Transverse colon (tissue), 4 donors: ENCODE results near the gene CYTH4.

Experiments
- POLR2A ChIP-seq: fragments of 450-650 bp; IDR thresholded peaks from one replicate; pipeline ENCODE4 v1.6.1; 2016; ENCODE audit warnings: antibody characterized with exemption, mild to moderate bottlenecking, moderate library complexity
- POLR2AphosphoS5 ChIP-seq, 3 donors: sonication (generic); formaldehyde crosslinking; IDR thresholded peaks; one replicate each; pipeline ENCODE4 v1.6.1; 2016; ENCODE audit warnings: antibody characterized with exemption in 3 of 3
- TF ChIP-seq, protein P1 (sequence below), 5 experiments: fragments of 200-600 bp in 3 of 5; fragments of 450-650 bp in 2 of 5; sonication (generic) in 3 of 5; IDR thresholded peaks; 1 replicate in 2 of 5; 2 replicates in 3 of 5; pipeline ENCODE4 v1.5.1; 2016 to 2017; ENCODE audit warnings: antibody characterized with exemption in 5 of 5, inconsistent platforms in 3 of 5, mild to moderate bottlenecking in 2 of 5, moderate library complexity in 1 of 5

- TF ChIP-seq, protein P1, sequence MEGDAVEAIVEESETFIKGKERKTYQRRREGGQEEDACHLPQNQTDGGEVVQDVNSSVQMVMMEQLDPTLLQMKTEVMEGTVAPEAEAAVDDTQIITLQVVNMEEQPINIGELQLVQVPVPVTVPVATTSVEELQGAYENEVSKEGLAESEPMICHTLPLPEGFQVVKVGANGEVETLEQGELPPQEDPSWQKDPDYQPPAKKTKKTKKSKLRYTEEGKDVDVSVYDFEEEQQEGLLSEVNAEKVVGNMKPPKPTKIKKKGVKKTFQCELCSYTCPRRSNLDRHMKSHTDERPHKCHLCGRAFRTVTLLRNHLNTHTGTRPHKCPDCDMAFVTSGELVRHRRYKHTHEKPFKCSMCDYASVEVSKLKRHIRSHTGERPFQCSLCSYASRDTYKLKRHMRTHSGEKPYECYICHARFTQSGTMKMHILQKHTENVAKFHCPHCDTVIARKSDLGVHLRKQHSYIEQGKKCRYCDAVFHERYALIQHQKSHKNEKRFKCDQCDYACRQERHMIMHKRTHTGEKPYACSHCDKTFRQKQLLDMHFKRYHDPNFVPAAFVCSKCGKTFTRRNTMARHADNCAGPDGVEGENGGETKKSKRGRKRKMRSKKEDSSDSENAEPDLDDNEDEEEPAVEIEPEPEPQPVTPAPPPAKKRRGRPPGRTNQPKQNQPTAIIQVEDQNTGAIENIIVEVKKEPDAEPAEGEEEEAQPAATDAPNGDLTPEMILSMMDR (IDR thresholded peaks at IDR 0.05): no peak
- TF ChIP-seq POLR2A (no peak), POLR2AphosphoS5 (IDR thresholded peaks at IDR 0.05) (no peak)
Measured at GRCh38 chr22:37279331-37280181, 2.8 kb upstream of the CYTH4 start.
